GM21528 (cell line): ENCODE data around the gene PROK1.
A peak's percentile ranks its signal among the peaks of the same experiment; 100 is the strongest.
"Not testable (repeated sequence)": the region's sequence is repeated elsewhere in the genome, so short reads cannot be mapped to it uniquely, and the experiment has no call there.

Experiments used
- ATAC-seq: cut with Tn5 transposase; IDR thresholded peaks from one replicate; pipeline ENCODE4 v1.9.1; 2021; ENCODE audit warnings: mild to moderate bottlenecking, moderate library complexity; ENCODE audit not compliant: unreplicated experiment, low FRiP score

PROK1 gene, protein sequence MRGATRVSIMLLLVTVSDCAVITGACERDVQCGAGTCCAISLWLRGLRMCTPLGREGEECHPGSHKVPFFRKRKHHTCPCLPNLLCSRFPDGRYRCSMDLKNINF

DNA sequence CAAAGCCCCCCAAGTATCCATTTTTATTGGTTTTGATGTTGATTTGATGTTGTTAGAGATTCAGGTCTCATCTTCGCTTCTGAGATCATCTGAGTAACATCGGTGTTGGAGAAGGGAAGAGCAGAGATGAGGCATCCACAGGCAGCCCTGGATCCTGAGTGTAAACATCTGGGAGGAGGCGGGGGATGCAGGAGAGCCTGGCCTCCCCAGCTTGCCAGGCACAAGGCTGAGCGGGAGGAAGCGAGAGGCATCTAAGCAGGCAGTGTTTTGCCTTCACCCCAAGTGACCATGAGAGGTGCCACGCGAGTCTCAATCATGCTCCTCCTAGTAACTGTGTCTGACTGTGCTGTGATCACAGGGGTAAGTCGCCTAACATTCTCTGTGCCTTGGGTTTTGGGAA is at the start of gene PROK1:
Gene PROK1 (plus strand): TSS at position 221 of the 400 bp plus-strand sequence. CDS start 68 bp downstream, at position 289.
- ATAC-seq: no peak

DNA sequence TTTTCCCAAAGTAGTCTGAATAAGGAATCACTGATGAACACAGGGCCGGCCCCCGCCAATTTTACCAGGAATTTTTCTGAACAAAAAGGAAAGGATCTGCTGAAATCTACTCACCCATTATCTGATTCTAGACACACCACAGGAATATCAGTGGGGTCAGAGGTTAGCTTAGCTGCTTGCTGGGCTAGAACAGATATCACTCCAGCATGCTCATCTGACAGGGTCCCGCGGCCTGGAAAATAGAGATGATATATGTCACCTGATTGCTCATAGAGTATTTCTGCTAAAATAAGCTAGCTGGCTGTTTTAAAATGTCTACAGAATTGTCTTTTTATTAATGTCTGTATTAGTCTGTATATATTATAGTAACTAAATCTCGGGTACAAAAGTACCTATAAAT is 47.1 kb upstream of the PROK1 start:
- no peak for ATAC-seq

DNA sequence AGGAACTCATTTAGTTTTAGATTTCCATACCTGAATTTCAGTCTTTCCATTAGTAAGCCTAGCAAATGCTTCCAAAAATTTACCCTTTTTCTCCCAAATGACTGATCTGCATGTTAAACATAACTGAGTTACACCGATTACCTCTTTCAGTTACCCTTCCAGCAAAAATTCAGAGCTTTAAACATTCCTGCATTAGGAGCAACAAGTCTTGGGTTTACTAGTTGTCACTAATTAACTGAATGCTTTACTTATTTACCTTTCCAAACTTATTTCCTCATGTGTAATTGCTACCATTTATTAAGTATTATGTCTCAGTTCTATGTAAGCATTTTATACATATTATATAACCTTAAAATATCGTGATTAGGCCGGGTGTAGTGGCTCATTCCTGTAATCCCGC is 46.5 kb upstream of the PROK1 start:
- ATAC-seq: no peak

DNA sequence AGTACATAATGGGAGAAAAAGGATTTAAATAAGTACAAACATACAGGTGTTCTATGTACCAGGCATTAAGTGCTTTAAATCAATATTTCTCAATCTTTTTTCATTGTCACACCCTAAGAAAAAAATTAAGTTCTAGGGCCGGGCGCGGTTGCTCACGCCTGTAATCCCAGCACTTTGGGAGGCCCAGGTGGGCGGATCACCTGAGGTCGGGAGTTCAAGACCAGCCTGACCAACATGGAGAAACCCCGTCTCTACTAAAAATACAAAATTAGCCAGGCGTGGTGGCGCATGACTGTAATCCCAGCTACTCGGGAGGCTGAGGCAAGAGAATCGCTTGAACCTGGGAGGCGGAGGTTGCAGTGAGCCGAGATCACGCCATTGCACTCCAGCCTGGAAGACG is 44.5 kb upstream of the PROK1 start:
- not testable (repeated sequence) for ATAC-seq

DNA sequence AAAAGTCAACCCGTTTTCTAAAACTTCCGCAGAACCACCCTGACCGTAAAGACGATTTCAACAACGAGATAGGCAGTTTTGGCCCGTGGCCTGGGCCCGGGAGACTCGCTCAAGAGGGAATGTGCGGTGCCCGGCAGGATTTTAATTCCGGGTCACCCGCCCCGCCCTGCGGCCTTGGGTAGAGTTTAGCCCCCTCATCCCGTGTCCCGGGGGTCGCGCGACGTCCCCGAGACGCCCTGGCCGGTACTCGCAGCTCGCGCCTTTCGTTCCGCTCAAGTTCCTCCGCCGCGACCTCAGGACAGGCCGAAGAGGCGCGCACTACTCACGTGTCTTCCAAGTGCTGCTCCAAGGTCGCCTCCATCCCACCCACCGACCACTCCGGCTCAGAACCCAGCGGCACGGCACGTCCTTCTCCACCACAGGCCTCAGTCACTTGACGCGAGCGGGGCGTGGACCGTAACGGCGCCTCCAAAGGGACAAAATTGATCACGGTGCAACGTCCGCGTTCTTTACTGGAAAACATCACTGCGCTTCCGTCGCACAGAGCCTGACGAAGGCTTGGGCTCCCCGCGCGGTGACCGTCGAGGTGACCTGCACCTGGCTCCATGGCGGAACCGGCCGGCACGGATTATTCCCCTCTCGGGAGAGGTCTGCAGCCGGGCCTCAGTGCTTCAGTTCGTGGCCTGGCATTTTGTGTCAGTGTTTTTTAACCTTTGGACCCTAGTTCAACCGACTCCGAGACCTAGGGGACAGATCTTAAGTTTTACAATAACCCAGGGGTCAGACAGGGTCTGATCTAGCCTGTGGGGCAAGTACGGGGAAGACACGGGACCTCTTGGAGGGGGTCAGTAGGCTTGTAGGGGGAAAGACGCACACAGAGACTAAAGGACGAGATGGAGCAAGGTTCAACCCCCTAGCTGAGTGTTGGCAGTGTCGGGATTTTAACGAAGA is 43.4 kb upstream of the PROK1 start, which contains the start of gene LAMTOR5:
Gene LAMTOR5 (minus strand): TSS at position 435 of the 951 bp plus-strand sequence. CDS start 74 bp downstream, at position 361.
- ATAC-seq: peak; percentile 83

DNA sequence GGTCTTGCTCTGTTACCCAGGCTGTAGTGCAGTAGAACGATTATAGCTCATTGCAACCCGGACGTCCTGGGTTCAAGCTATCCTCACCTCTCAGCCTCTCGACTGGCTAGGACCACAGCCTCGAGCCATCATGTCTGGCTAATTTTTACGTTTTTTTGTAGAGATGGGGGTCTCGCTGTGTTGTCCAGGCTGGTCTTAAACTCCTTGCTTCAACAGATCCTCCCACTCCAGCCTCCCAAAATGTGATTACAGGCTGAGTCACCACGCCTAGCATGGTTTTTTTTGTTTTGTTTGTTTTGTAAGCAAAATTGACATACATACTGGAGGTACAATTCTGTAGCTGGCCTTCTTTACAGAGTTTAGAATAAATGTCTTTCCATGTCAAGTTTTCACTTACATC is 42.5 kb upstream of the PROK1 start:
- no peak for ATAC-seq

DNA sequence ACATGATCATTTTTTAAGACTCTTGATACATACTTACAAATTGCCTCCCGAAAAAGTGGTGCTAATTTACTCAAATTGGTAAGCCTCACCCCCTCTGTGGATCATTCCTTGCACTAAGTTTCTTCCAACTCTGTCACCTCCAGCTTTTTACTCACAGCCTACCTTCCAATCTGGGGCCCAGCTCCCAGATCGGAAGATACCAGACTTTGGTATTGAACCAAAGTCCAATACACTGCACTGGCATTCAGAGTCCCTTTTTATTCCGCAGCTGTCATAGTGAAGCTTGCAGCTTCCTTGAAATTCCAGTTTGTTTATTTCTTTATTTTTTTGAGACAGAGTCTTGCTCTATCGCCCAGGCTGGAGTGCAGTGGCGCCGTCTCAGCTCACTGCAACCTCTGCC is 41.6 kb upstream of the PROK1 start:
- no peak for ATAC-seq

DNA sequence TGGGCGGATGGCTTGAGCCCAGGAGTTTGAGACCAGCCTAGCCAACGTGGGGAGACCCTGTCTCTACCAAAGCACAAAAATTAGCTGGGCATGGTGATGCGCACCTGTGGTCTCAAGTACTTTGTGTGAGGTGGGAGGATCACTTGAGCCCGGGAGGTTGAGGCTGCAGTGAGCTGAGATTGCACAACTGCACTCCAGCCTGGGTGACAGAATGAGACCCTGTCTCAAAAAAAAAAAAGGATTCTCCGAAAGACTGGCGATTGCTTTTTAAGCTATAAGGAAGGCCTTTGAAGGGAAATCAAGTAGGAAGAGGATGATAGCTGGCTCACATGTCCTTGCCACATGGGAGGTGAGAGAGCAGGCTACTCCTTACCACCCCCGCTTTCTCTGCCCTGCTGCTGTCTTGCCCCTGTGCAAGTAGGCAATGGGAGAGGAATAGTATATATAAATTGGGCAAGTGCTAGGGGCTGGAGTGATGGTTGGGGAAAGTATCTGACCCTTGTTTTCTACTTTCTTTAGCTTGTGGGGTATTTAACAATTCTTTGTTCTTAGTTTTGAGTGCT is 39.7 kb upstream of the PROK1 start:
- no peak for ATAC-seq

DNA sequence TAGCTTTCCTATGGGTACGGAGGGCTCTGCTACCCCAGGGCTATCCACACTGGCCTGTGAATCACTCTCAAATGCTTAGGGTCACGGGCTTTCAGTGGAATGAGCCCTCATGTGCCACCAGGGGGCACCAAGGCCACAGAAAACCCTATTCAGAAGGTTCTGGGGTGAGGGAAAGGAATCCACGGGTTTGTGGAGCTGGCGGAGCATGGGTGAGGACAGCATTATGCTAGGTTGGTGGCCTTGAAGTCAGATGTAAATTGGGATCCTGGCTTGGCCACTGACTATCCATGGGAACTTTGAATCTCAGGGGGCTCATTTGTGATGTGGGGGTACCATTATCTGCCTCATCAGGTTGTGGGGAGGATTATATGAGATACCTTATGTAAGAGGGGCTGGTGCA is 38.4 kb upstream of the PROK1 start:
- ATAC-seq: no peak

DNA sequence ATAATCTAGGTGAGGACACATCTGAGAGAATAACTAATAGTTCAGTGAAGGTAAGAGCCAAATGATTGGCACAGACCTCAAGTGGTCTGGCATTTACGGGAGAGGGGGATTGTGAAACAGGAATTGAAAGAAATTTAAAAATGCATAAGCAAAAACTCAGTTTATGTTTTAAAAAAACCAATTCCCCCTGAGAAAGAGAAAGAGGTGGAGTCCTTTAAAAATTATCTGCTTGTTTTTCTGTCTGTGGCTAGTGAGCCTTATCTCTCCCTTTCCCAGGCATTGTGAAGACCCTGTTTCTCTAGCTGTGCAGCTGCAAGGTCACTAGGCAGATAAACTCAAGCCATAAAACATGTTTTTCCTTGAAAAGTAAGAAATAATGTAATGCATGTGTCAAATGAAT is 37.9 kb upstream of the PROK1 start:
- not testable (repeated sequence) for ATAC-seq

DNA sequence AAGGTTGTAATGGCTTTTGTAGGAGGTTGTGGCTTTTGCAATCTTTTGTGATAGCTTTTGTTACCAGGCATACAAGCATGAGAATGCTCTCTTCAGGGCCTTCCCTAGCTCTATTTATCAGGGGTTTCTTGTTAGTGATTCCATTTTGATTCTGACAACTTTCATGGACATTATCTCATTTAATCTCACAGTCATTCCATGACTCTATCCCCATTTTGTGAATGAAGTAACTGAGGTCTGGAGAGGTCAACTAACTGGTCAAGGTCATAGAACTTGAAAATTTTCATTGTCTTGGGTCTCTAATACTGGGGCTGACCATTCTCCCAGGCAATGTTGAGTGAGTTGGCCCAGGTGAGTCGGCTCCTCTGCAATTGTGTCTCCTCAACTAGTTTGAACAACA is 32.2 kb upstream of the PROK1 start:
- no peak for ATAC-seq

DNA sequence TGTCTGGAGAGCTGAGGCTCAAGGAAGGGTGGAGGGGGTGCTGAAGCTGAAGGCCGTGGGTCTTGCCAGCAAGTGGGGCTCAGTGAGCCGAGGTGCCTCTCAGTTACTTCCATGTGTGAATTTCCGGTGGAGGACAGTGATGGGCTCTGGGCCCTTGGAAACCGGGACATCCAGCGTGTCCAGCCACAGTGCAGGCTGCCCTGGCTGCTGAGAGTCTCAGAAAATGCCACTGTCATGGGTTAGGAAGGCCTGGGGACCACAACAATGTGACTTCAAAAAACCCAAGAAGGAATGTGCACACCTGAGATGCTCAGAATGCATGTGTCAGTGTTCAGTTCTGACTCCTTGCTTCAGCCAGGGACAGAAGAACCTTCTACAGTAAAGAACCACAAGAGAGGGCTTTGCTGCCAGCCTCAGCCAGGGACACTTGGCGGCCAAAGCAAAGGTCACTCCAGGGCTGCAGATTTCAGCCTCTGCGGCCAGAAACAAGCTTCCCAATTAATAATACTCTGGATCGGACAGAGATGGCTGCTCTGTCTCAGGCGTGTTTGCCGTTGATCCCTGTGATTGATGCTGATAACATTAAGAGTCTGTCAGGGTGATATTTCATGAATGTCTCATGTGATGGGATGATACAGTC is 30.8 kb upstream of the PROK1 start:
- no peak for ATAC-seq

DNA sequence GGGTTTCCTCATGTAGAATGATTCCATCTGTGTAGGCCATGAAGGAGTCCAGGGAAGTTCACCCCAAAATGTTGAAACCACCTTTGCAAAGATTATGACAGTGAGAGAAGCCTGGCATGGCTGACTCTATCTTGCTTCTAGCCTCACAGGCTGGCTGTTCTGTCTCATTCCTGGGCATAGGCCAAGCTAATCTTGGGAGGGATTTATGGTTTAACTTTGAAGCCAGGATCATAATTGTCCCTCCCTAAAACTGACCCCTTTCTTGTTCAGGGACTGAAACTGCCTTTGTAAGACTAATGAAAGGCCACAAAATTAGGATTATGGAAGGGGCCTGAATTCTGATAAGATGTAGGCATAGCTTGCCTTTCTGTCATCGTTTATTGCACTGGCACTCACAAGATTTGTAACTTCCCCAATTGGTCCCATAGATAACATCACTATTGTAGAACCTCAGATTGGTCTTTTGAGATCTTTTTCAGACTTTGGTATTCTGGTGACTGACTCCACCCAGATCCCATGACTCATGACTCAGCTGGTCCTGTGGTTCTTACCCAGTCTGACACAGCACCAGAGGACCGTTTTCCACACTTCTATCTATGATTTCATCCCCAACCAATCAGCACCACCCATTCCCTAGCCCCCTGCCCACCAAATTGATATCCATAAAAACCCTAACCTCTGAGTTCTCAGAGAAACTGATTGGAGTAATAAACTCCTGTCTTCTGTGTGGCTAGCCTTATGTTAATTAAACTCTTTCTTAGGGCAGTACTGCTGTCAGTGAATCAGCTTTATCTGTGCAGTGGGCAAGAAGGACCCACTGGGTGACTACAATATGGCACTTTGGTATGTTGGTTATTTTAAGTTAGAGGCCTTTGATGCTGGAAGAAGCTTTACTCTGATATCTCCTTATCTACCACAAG is 29.8 kb upstream of the PROK1 start:
- no peak for ATAC-seq

DNA sequence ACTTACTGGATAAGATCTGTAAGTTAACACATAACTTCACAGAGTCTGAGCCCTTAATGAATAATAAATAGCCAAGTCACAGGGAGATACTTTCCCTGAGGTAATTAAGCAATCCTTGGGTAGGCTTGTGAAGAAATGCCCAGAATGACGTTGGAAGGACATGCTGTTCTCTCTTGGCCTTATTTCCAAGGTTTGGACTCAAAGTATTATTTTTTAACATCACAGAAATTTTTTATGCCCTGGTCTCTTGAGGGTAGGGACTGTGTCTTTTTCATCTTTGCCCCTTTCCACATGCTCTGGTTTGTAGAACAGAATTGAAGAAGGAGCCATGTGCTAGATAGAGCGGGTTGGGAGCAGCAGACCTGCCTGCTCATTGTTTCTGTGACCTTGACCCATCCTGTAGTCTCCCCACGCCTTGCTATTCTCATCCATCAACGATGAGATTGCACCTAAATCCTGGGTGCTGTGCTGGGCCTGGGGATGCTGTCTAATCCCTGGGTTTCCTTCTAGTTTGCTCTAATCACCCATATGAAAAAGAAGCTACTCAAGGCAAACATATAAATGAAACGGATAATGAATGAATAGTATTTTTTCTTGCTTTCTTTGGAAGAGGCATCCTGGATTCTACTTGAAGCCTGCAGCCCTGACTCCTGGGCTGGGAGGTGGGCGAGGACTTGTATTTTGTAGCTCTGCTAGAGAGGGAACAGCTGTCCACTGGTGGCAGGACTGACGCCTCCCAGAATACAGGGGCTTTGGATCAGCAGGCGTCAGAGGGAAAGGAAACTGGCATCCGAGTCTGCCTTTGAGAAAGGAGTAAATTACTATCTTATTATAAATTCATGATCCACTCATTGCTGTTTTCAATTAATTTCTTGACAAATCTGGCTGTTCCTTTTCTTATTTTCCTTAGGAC is 26.0 kb upstream of the PROK1 start:
- no peak for ATAC-seq

DNA sequence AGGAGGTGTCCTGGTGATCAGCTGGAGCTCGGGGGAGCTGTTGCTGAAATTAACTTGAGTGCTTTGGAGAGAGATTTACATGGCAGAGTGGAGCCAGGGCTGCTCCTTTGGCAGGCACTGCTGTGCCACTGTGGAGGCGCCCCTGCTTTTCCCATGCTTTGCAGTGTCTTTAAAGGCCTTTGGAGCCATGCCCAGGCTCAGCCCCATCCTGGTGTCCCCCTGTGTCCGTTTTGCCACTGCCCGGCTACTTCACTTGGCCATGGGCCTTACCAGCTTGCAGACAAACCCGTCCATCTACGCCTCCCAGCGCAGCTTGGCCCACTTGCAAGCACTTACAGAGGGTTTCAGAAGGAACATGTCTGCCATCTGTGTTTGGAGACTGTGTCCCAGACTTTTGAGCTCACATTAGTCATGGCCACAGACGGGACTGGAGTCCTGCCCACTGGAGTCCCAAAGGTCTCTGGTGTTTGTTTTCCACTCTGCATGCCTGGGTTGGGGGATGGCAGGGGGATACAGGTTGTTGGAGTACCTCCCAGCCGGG is 25.3 kb upstream of the PROK1 start:
- no peak for ATAC-seq

DNA sequence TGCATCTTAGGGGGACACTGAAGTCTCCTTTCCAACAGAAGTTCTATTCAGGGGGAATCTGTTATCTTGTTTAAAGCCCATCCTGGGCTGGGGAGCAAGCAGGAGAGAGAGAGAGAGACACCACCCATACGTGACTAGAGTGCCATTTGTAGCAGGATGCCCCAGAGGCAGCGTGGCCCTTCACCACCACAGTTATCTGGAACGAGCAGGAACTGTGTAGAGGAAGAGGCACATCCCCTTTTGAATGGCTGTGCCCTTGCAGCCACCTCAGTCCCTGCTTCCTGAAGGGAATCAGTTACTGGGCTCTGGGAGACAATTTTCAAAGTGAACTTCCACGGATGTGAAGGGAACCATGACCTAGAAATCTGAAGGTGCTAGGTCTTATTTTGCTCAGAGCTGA is 24.1 kb upstream of the PROK1 start:
- no peak for ATAC-seq

DNA sequence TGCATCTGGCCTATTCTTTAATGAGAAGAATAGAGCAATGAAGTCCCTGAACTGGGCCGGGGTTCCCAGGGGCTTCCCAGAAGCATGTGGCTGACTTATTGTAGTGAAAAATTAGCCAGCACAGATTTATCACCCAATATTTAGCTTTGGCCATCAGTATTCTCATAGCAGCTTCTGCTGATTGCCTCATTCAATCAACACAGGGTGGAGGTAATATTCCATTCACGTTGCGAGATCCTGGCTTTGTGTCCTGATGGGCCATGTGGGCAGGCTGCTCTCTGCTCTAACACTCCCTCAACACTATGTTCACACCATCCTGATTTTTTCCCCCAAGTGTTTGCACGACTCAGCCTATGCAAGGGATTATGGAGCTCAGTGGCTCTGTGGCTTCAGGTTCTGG is 22.0 kb upstream of the PROK1 start:
- no peak for ATAC-seq

DNA sequence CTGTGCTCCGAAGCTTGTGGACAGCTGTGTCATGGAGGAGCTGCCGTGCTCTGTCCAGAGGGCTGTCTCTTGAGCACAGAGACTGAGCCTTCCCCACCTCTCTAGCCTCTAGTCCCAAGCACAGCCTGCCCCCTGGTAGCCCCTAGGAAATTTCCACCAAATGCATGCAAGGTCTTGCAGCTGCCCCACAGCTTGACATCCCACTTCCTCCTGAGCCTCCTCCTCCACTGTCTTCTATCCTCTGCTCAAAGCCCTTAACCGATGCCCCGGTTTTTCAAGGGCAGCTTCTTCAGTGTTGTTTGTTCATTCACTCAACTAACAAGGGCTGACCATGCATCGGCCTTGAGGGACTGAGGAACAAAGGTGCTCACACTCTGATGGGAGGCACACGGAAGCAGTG is 20.6 kb upstream of the PROK1 start:
- ATAC-seq: no peak

DNA sequence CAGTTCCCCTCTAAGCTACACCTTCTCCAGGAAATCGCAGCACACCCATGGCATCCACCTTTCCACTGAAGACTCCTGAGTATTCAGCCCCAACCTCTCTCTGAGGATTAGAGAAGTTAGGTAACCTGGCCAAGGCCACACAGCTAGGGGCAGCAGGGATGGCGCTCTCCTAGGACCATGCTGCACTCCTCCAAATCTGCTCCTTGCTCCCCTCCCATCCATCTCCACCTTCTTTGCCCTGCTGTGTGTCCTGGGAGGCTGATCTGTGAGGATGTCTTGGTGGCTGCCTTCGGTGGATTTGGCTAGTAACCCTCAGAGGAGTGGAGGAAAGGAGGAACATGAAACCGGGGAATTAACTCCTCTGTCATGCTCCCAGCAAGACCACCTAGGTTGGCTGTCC is 20.0 kb upstream of the PROK1 start:
- ATAC-seq: no peak
